Ishikawa (cell line): ENCODE data around the gene PCID2.

Source experiments
- CEBPB ChIP-seq: IDR thresholded peaks from 2 replicates; pipeline ENCODE4 v1.6.1; 2012
- CREB1 ChIP-seq: IDR thresholded peaks from 2 replicates; pipeline ENCODE4 v1.6.1; 2012; ENCODE audit warnings: low read depth
- EP300 ChIP-seq: IDR thresholded peaks from 2 replicates; pipeline ENCODE4 v1.6.1; 2012; ENCODE audit warnings: borderline replicate concordance
- RAD21 ChIP-seq: IDR thresholded peaks from 2 replicates; pipeline ENCODE4 v1.6.1; 2012; ENCODE audit warnings: low read depth
- TAF1 ChIP-seq: IDR thresholded peaks from 2 replicates; pipeline ENCODE4 v1.6.1; 2012; ENCODE audit warnings: low read depth, mild to moderate bottlenecking
- YY1 ChIP-seq: IDR thresholded peaks from 2 replicates; pipeline ENCODE4 v1.6.1; 2012; ENCODE audit warnings: low read depth
- TF ChIP-seq, protein P1 (sequence below): IDR thresholded peaks from 2 replicates; pipeline ENCODE4 v1.6.1; 2012
- TF ChIP-seq, protein P2 (sequence below): IDR thresholded peaks from 2 replicates; pipeline ENCODE4 v1.6.1; 2012; ENCODE audit warnings: low read depth, mild to moderate bottlenecking

DNA sequence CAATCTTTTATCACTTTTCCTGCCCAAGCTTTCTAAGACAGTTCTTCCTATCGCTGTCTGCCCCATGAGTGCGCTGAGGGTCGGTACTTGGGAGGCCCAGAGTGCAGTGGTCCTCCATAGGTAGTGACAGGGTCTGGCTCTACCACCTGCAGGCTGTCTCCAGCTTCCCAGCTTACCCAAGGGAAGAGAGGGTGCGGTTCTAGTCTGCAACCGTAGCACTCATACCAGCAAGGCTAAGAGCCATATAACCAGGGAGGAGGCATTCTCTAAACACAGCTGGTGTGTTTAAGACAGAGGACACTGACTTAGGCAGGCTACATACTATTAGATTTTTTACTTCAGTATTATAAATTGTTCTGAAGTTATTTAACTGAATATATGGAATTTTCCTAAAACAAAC is 41.8 kb downstream of the PCID2 start:
- no peak for TF ChIP-seq RAD21
- TF ChIP-seq CEBPB = no peak
- TF ChIP-seq YY1 = no peak
- no peak for TF ChIP-seq EP300
- TF ChIP-seq, protein P1, sequence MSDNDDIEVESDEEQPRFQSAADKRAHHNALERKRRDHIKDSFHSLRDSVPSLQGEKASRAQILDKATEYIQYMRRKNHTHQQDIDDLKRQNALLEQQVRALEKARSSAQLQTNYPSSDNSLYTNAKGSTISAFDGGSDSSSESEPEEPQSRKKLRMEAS = no peak
- no peak for TF ChIP-seq TAF1
- no peak for TF ChIP-seq CREB1
- TF ChIP-seq, protein P2, sequence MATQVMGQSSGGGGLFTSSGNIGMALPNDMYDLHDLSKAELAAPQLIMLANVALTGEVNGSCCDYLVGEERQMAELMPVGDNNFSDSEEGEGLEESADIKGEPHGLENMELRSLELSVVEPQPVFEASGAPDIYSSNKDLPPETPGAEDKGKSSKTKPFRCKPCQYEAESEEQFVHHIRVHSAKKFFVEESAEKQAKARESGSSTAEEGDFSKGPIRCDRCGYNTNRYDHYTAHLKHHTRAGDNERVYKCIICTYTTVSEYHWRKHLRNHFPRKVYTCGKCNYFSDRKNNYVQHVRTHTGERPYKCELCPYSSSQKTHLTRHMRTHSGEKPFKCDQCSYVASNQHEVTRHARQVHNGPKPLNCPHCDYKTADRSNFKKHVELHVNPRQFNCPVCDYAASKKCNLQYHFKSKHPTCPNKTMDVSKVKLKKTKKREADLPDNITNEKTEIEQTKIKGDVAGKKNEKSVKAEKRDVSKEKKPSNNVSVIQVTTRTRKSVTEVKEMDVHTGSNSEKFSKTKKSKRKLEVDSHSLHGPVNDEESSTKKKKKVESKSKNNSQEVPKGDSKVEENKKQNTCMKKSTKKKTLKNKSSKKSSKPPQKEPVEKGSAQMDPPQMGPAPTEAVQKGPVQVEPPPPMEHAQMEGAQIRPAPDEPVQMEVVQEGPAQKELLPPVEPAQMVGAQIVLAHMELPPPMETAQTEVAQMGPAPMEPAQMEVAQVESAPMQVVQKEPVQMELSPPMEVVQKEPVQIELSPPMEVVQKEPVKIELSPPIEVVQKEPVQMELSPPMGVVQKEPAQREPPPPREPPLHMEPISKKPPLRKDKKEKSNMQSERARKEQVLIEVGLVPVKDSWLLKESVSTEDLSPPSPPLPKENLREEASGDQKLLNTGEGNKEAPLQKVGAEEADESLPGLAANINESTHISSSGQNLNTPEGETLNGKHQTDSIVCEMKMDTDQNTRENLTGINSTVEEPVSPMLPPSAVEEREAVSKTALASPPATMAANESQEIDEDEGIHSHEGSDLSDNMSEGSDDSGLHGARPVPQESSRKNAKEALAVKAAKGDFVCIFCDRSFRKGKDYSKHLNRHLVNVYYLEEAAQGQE = no peak
